Endothelial cell of umbilical vein (primary cell): ENCODE results near the gene SMAD6. TPM values are rescaled to one million over a fixed set of nuclear protein-coding genes. Genes with fewer than 3 reads are reported as not detected.

Source experiments
- BruUV-seq: library from RNA; stranded (reverse); fragments of 400-500 nt; replicated peaks from 2 replicates; lab custom pipeline; 2021; lab: Mats Ljungman, UMichigan
- CTCF ChIA-PET: fragments of 300-600, 350-600 bp; sonication (Branson Sonifier 250); formaldehyde crosslinking; loops from one replicate; lab custom pipeline; 2021; ENCODE audit warnings: antibody characterized with exemption, inconsistent platforms; lab: Charles Lee
- POLR2A ChIA-PET: fragments of 300-600, 350-600 bp; sonication (Branson Sonifier 250); formaldehyde crosslinking; loops from one replicate; lab custom pipeline; 2021; ENCODE audit warnings: antibody characterized with exemption, inconsistent platforms; lab: Charles Lee
- DNase-seq: peaks from one replicate; pipeline ENCODE4 v3.0.0-alpha.2; 2011; ENCODE audit warnings: low read depth, low spot score
- FAIRE-seq: peaks from 2 replicates; lab custom pipeline; 2011; peaks lifted over from hg19 to GRCh38; lab: Jason Lieb, UNC
- H2AFZ ChIP-seq: 2 replicates; pipeline ENCODE4 v1.6.0; 2012; ENCODE audit warnings: low read depth, low read length, control low read depth, inconsistent platforms
- H3K27ac ChIP-seq: 2 replicates; pipeline ENCODE4 v1.5.1; 2011; ENCODE audit warnings: low read depth, mild to moderate bottlenecking, control low read depth, low read length, moderate library complexity; ENCODE audit not compliant: insufficient read depth
- H3K27me3 ChIP-seq, 2 experiments: 2 replicates each; pipeline versions ENCODE4 v1.6.0 to v1.6.1; 2011; ENCODE audit warnings: low read length in 2 of 2, mixed read lengths in 1 of 2; ENCODE audit not compliant: control insufficient read depth in 2 of 2, insufficient read depth in 2 of 2
- H3K36me3 ChIP-seq, 2 experiments: 2 replicates in 1 of 2; 3 replicates in 1 of 2; pipeline ENCODE4 v1.5.1; 2011; ENCODE audit warnings: low read length in 2 of 2, mild to moderate bottlenecking in 1 of 2, moderate library complexity in 1 of 2; ENCODE audit not compliant: control insufficient read depth in 2 of 2, insufficient read depth in 2 of 2; ENCODE audit errors: extremely low read depth in 1 of 2
- H3K4me1 ChIP-seq: 3 replicates; pipeline ENCODE4 v1.5.1; 2011; ENCODE audit warnings: mild to moderate bottlenecking, low read length; ENCODE audit not compliant: control insufficient read depth, insufficient read depth; ENCODE audit errors: extremely low read depth
- H3K4me2 ChIP-seq: 2 replicates; pipeline ENCODE4 v1.6.1; 2011; ENCODE audit warnings: low read length, control low read depth, mixed read lengths; ENCODE audit not compliant: insufficient read depth
- H3K4me3 ChIP-seq, 3 experiments: fragments of 200-600 bp in 1 of 3; sonication (generic), shearing (Covaris generic) in 1 of 3; replicated peaks in 1 of 3; 2 replicates each; pipeline ENCODE4 v1.5.1; 2011 to 2016; ENCODE audit warnings: control low read depth in 3 of 3, low read length in 3 of 3, mild to moderate bottlenecking in 2 of 3, inconsistent platforms in 1 of 3, low read depth in 1 of 3, moderate library complexity in 1 of 3; ENCODE audit not compliant: insufficient read depth in 1 of 3
- H3K79me2 ChIP-seq: 2 replicates; pipeline ENCODE4 v1.6.0; 2012; ENCODE audit warnings: low read length, inconsistent platforms; ENCODE audit not compliant: control insufficient read depth, insufficient read depth
- H3K9ac ChIP-seq: replicated peaks from 2 replicates; pipeline ENCODE3; 2011; ENCODE audit warnings: low read length, control low read depth; ENCODE audit not compliant: insufficient read depth; ENCODE audit errors: extremely low read depth
- H3K9me1 ChIP-seq: replicated peaks from 3 replicates; pipeline ENCODE4 v1.6.0; 2011; ENCODE audit warnings: mild to moderate bottlenecking, low read length; ENCODE audit not compliant: control insufficient read depth, insufficient read depth; ENCODE audit errors: extremely low read depth
- H3K9me3 ChIP-seq: replicated peaks from 2 replicates; pipeline ENCODE4 v1.5.1; 2012; ENCODE audit warnings: low read length, inconsistent platforms; ENCODE audit not compliant: control insufficient read depth, insufficient read depth
- H4K20me1 ChIP-seq: replicated peaks from 2 replicates; pipeline ENCODE3; 2011; ENCODE audit warnings: mild to moderate bottlenecking, low read length; ENCODE audit not compliant: control insufficient read depth, insufficient read depth; ENCODE audit errors: extremely low read depth
- EZH2 ChIP-seq: IDR thresholded peaks from 2 replicates; pipeline ENCODE4 v1.6.1; 2012; ENCODE audit warnings: borderline replicate concordance, low read depth, mild to moderate bottlenecking, moderate library complexity, low read length, inconsistent platforms; ENCODE audit not compliant: severe bottlenecking
- FOS ChIP-seq: IDR thresholded peaks from 2 replicates; pipeline ENCODE4 v1.6.1; 2011; ENCODE audit warnings: mild to moderate bottlenecking, low read length, moderate library complexity, borderline replicate concordance; ENCODE audit not compliant: insufficient read depth
- GATA2 ChIP-seq: IDR thresholded peaks from 2 replicates; pipeline ENCODE4 v1.7.0; 2011; ENCODE audit warnings: low read depth, mild to moderate bottlenecking, moderate library complexity, mixed read lengths, low read length; ENCODE audit not compliant: insufficient read length, insufficient read depth
- JUN ChIP-seq: IDR thresholded peaks from 2 replicates; pipeline ENCODE4 v1.6.1; 2011; ENCODE audit warnings: borderline replicate concordance, low read depth; ENCODE audit not compliant: insufficient read length, insufficient read depth
- MYC ChIP-seq: IDR thresholded peaks from one replicate; pipeline ENCODE4 v1.6.1; 2011; ENCODE audit warnings: mild to moderate bottlenecking, low read depth, low read length
- POLR2A ChIP-seq: IDR thresholded peaks from 2 replicates; pipeline ENCODE4 v1.6.1; 2012; ENCODE audit warnings: low read depth, mild to moderate bottlenecking, control low read depth, low read length
- POLR2AphosphoS5 ChIP-seq: IDR thresholded peaks from 2 replicates; pipeline ENCODE4 v1.6.1; 2012; ENCODE audit warnings: low read depth, mild to moderate bottlenecking, control low read depth, low read length, moderate library complexity; ENCODE audit not compliant: insufficient read depth
- dilution Hi-C: fragments of 300-500 bp; cut with MboI; formaldehyde crosslinking; loops from one replicate; pipeline ENCODE4 v1.15.0; 2019; ENCODE audit warnings: low sequenced_read_pairs; ENCODE audit not compliant: extremely low pct_ligation_motif_present
- intact Hi-C: fragments of 100-400 bp; cut with micrococcal nuclease; formaldehyde crosslinking; loops from one replicate; pipeline ENCODE4 v1.10.0; 2022
- polyA plus RNA-seq, 4 experiments: library from polyadenylated mRNA; depleted of rRNA in 3 of 4; stranded (reverse) in 3 of 4; unstranded in 1 of 4; fragments of >200 nt; gene quantifications; 2 replicates each; pipeline versions ENCODE4 v1.2.1 to v1.2.3, GENCODE V29; 2011 to 2012; ENCODE audit warnings: missing spikeins in 1 of 4
- total RNA-seq: library from RNA; stranded (reverse); gene quantifications from 2 replicates; pipeline ENCODE4 v1.2.3, GENCODE V29; 2021
- TF ChIP-seq, protein P1 (sequence below), 2 donors: IDR thresholded peaks; 1 replicate in 1 of 2; 2 replicates in 1 of 2; pipeline ENCODE4 v1.5.1; 2011; ENCODE audit warnings: low read length in 2 of 2, mild to moderate bottlenecking in 2 of 2, moderate library complexity in 2 of 2, control low read depth in 1 of 2, inconsistent platforms in 1 of 2, low read depth in 1 of 2; ENCODE audit not compliant: insufficient read depth in 1 of 2; ENCODE audit errors: extremely low read depth in 1 of 2
- TF ChIP-seq, protein P2 (sequence below): IDR thresholded peaks from 2 replicates; pipeline ENCODE4 v1.6.1; 2011; ENCODE audit not compliant: insufficient read depth, insufficient read length

Gene SMAD6
- total and polyA plus RNA-seq, 2 donors (not counting 3 experiments of a cell fraction or from before 2014, with no cell fraction given), result 7.3 to 12.5 TPM

- DNase-seq, result no peak
- H3K9ac ChIP-seq, result peak overlapping the region; percentile 48
- H3K36me3 ChIP-seq, result no peaks in the 10 kb centered on the region
- no peaks in the 10 kb centered on the region for H3K9me1 ChIP-seq
- intact Hi-C loops (no loop called here), dilution Hi-C loops (no loop called here)
- H3K9me3 ChIP-seq, result no peaks in the 10 kb centered on the region
- peaks cover 25% of the 10 kb centered on the region for H3K4me1 ChIP-seq
- BruUV-seq, result no TSS peak
- H3K4me2 ChIP-seq, result peak overlapping the region; percentile 8
- FAIRE-seq, result no peak
- no peaks in the 10 kb centered on the region for H4K20me1 ChIP-seq
- peak overlapping the region; percentile 61 for H2AFZ ChIP-seq
- POLR2A ChIA-PET, result no interaction called here
- H3K79me2 ChIP-seq, result no peaks in the 10 kb centered on the region
- H3K27me3 ChIP-seq, result no peaks in the 10 kb centered on the region
- TF ChIP-seq MYC (no peak), POLR2AphosphoS5 (no peak), POLR2A (no peak), JUN (no peak), GATA2 (no peak), EZH2 (no peak), FOS (no peak)
- TF ChIP-seq, protein P1, sequence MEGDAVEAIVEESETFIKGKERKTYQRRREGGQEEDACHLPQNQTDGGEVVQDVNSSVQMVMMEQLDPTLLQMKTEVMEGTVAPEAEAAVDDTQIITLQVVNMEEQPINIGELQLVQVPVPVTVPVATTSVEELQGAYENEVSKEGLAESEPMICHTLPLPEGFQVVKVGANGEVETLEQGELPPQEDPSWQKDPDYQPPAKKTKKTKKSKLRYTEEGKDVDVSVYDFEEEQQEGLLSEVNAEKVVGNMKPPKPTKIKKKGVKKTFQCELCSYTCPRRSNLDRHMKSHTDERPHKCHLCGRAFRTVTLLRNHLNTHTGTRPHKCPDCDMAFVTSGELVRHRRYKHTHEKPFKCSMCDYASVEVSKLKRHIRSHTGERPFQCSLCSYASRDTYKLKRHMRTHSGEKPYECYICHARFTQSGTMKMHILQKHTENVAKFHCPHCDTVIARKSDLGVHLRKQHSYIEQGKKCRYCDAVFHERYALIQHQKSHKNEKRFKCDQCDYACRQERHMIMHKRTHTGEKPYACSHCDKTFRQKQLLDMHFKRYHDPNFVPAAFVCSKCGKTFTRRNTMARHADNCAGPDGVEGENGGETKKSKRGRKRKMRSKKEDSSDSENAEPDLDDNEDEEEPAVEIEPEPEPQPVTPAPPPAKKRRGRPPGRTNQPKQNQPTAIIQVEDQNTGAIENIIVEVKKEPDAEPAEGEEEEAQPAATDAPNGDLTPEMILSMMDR (IDR thresholded peaks at IDR 0.05; ENCODE audit: extremely low read depth in 1 of 2, insufficient read depth in 1 of 2, low read depth in 1 of 2, low read length in 2 of 2), result no peak
- TF ChIP-seq, protein P2, sequence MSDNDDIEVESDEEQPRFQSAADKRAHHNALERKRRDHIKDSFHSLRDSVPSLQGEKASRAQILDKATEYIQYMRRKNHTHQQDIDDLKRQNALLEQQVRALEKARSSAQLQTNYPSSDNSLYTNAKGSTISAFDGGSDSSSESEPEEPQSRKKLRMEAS, result no peak
- H3K4me3 ChIP-seq, result no peak overlapping the region
- CTCF ChIA-PET, result interaction anchor here (0.6 to 1.5 kb wide), 3 partner anchors 36 to 47 kb away, joined by 3 to 5 read pairs (median 4); no protein-coding TSS in a partner anchor
- peak overlapping the region; percentile 26 for H3K27ac ChIP-seq
Measured at GRCh38 chr15:66654739-66655375, 47.2 kb upstream of the SMAD6 start.
